Mesodermal cell (in vitro differentiated cells): ENCODE results near the gene TCF12.
A peak's percentile ranks its signal among the peaks of the same experiment; 100 is the strongest.
"Not testable (repeated sequence)": the region's sequence is repeated elsewhere in the genome, so short reads cannot be mapped to it uniquely, and the experiment has no call there.

Source experiments
- H3K27ac ChIP-seq: 2 replicates; pipeline ENCODE4 v1.7.0; 2013; ENCODE audit warnings: mild to moderate bottlenecking, low read depth, low read length, moderate library complexity; ENCODE audit not compliant: severe bottlenecking
- H3K36me3 ChIP-seq: 2 replicates; pipeline ENCODE4 v1.7.1; 2013; ENCODE audit warnings: mild to moderate bottlenecking, low read length, moderate library complexity; ENCODE audit not compliant: control insufficient read depth, insufficient read depth
- H3K4me1 ChIP-seq: one replicate; pipeline ENCODE4 v1.7.1; 2013; ENCODE audit warnings: mild to moderate bottlenecking, low read length; ENCODE audit not compliant: insufficient read depth, control insufficient read depth, poor library complexity, severe bottlenecking
- H3K4me3 ChIP-seq: 2 replicates; pipeline ENCODE4 v1.7.0; 2013; ENCODE audit warnings: low read length, control low read depth, mild to moderate bottlenecking; ENCODE audit not compliant: insufficient read depth, poor library complexity, severe bottlenecking; ENCODE audit errors: extremely low read depth
- H3K9me3 ChIP-seq: 2 replicates; pipeline ENCODE4 v1.7.1; 2013; ENCODE audit warnings: mild to moderate bottlenecking, low read length, moderate library complexity; ENCODE audit not compliant: control insufficient read depth
- WGBS, 2 experiments: methylation state at CpG; one replicate each; pipeline ENCODE4 v1.1.5; 2013; ENCODE audit warnings: missing lambda C conversion rate in 2 of 2; ENCODE audit not compliant: insufficient coverage in 2 of 2; 5-methylcytosine and 5-hydroxymethylcytosine counted together

Gene TCF12

GRCh38 chr15:56944485-56944884 lies 26.0 kb downstream of the TCF12 start:
- no CpG with 5 or more reads among the region's 1 CpG for WGBS, 2 experiments
- Histone ChIP-seq H3K4me1 (peaks cover 4% of the 10 kb centered on the region), H3K9me3 (peaks cover 6% of the 10 kb centered on the region), H3K27ac (no peak overlapping the region), H3K4me3 (no peak overlapping the region), H3K36me3 (peaks cover 5% of the 10 kb centered on the region)

GRCh38 chr15:56946150-56946549 lies 27.7 kb downstream of the TCF12 start:
- 90 to 94% methylated on average over 2 of the region's 3 CpGs for WGBS, 2 experiments
- peaks cover 5% of the 10 kb centered on the region for H3K36me3 ChIP-seq
- H3K4me3 ChIP-seq: no peak overlapping the region
- H3K4me1 ChIP-seq: peaks cover 4% of the 10 kb centered on the region
- peaks cover 6% of the 10 kb centered on the region for H3K9me3 ChIP-seq
- H3K27ac ChIP-seq: no peak overlapping the region

DNA sequence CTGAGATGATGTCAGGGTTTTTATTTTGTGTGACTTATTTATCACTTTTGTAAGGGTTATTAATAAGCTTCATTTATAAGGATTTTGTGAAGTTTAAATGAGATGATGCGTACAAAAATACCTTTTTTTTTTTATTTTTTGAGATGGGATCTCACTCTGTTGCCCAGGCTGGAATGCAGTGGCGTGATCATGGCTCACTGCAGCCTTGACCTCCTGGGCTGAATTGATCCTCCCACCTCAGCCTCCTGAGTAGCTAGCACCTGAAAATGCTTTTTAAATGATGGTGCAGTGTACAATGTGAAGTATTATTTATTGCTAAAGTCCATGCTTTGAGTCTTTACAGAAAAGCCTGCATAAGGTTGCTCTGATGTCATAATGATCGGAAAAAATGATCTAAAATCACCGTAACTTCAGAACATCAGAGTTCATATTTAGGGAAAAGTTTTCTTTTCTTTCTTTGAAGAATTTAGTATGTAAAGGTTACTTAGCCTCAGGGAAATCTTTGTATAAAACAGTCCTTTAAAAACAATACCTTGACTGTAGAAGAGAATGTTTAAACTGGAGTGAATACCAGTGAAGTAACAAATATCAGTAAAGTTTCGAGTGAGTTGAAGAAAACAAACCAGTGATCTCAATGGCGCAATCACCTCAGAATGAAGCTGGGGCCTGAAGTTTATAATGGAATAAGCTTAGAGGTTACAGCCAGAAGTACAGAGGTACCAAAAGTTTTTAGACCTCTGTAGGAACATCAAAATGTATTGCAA lies 29.7 kb downstream of the TCF12 start:
- H3K36me3 ChIP-seq: peaks cover 11% of the 10 kb centered on the region
- WGBS, 2 experiments: 87 to 95% methylated on average over 3 to 5 of the region's 6 CpGs
- H3K27ac ChIP-seq: peak overlapping the region; percentile 6
- no peak overlapping the region for H3K4me3 ChIP-seq
- H3K4me1 ChIP-seq: peaks cover 4% of the 10 kb centered on the region
- H3K9me3 ChIP-seq: peaks cover 6% of the 10 kb centered on the region

GRCh38 chr15:56948764-56949101 lies 30.3 kb downstream of the TCF12 start:
- peaks cover 4% of the 10 kb centered on the region for H3K4me1 ChIP-seq
- H3K27ac ChIP-seq: peak overlapping the region; percentile 6
- 100% methylated on average over 1 of the region's 1 CpG; no CpG with 5 or more reads in 1 of the 2 experiments for WGBS, 2 experiments
- peaks cover 6% of the 10 kb centered on the region for H3K9me3 ChIP-seq
- H3K4me3 ChIP-seq: no peak overlapping the region
- peaks cover 11% of the 10 kb centered on the region for H3K36me3 ChIP-seq

DNA sequence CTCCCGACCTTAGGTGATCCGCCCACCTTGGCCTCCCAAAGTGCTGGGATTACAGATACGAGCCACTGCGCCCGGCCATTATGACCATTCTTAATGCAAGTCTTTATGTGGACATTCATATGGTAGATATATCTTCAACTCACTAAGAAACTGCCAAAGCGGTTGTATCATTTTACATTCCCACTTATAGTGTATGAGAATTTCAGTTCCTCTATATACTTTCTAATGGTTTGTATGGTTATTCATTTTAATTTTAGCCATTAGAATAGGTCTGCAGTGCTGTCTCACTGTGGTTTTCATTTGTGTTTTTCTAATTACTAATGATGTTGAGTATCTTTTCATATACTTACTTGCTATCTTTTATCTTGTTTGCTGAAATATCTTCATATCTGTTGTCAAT lies 32.5 kb downstream of the TCF12 start:
- Histone ChIP-seq H3K9me3 (peaks cover 2% of the 10 kb centered on the region), H3K36me3 (peaks cover 6% of the 10 kb centered on the region), H3K4me3 (no peak overlapping the region), H3K27ac (no peak overlapping the region), H3K4me1 (peaks cover 4% of the 10 kb centered on the region)
- WGBS, 2 experiments: no CpG with 5 or more reads among the region's 6 CpGs

DNA sequence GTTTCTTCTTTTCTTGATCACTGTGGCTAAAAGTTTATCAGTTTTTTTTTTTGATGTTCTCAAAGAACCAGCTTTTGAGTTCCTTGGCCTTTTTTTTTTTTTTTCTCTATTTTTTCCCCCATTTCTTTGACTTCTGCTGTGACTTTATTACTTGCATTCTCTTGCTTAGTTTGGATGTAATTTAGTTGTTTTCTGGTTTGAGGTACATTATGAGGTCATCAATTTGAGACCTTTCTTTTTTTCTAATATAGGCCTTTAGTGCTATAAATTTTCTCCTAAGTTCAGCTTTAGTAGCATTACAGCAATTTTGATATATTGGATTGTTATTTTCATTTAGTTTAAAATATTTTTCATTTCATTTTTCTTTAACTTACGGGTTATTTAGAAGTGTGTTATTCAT lies 35.3 kb downstream of the TCF12 start:
- Histone ChIP-seq H3K4me3 (no peak overlapping the region), H3K9me3 (no peaks in the 10 kb centered on the region), H3K4me1 (peaks cover 17% of the 10 kb centered on the region), H3K27ac (no peak overlapping the region), H3K36me3 (peaks cover 6% of the 10 kb centered on the region)
- WGBS, 2 experiments: no CpG with 5 or more reads among the region's 1 CpG

GRCh38 chr15:56955011-56955410 lies 36.6 kb downstream of the TCF12 start:
- H3K36me3 ChIP-seq, H3K9me3 ChIP-seq, H3K27ac ChIP-seq, H3K4me3 ChIP-seq: not testable (repeated sequence)
- 83 to 100% methylated on average over 1 of the region's 5 CpGs for WGBS, 2 experiments
- H3K4me1 ChIP-seq: peaks cover 21% of the 10 kb centered on the region

DNA sequence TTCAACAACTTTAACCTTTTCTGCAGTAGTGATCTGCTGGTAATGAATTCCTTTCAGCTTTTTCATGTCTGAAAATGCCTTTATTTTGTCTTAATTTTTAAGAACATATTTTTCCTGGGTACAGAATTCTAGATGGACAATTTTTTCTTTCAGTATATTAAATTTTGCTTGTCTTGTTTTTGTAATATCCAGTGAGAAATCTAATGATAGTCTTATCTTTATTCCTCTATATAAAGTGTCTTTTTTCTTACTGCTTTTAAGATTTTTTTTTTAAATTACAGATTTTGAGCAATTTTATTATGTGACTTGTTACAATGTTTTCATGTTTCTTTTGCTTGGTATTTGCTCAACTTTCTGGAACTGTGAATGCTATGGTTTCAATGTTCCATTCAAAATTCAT lies 38.1 kb downstream of the TCF12 start:
- Histone ChIP-seq H3K27ac (no peak overlapping the region), H3K36me3 (peaks cover 4% of the 10 kb centered on the region), H3K4me1 (peaks cover 21% of the 10 kb centered on the region), H3K4me3 (no peak overlapping the region), H3K9me3 (no peaks in the 10 kb centered on the region)

DNA sequence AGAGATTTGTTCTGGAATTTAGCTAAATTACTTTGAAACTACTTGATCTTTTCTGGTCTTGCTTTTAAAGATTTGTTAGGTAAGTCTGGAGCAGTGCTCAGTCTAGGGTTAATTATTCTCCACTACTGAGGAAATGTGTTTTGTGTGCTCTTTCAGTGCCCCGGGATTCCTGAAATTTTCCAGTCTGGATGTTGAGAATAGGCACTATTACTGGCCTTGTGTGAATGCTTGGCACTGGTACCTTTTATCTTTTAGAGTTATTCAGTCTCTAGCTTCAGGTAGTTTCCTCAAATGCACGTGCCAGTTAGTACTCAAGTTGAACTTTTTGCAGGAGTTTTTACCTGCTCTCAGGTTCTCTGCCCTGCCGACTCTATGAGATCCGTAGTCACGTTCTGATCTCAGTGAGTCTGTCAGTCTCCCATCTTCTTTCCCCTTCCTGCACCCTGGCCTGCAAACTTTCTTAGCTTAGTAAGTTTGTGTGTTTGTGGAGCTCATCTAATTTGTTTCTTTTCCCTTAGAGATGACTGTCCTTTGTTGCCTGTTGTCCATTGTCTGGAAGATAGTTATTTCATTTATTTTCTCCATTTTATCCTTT lies 39.5 kb downstream of the TCF12 start:
- 31 to 41% methylated on average over 2 to 4 of the region's 5 CpGs for WGBS, 2 experiments
- no peaks in the 10 kb centered on the region for H3K36me3 ChIP-seq
- H3K4me3 ChIP-seq: no peak overlapping the region
- peak overlapping the region; percentile 77 for H3K27ac ChIP-seq
- H3K4me1 ChIP-seq: peaks cover 27% of the 10 kb centered on the region
- H3K9me3 ChIP-seq: no peaks in the 10 kb centered on the region

DNA sequence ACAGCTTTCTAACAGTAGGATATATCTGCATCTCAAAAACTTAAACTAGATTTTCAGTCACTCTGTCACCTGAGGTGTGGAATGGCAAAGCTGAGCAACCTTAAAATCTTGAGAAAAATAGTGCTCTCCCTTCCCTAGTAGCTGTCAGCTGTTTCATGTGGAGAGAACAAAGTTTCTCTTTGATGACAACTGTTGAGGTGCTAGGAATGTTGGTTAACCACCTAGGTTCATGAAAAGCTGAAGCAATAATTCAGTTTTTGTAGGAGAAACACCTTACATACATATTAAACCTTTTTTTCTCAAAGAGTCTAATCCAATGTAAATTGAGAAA lies 40.8 kb downstream of the TCF12 start:
- Histone ChIP-seq H3K4me1 (peaks cover 36% of the 10 kb centered on the region), H3K27ac (no peak overlapping the region), H3K9me3 (no peaks in the 10 kb centered on the region), H3K36me3 (no peaks in the 10 kb centered on the region), H3K4me3 (no peak overlapping the region)

GRCh38 chr15:56960116-56960515 lies 41.7 kb downstream of the TCF12 start:
- H3K27ac ChIP-seq: no peak overlapping the region
- H3K9me3 ChIP-seq: no peaks in the 10 kb centered on the region
- H3K4me1 ChIP-seq: peaks cover 36% of the 10 kb centered on the region
- WGBS, 2 experiments: 86 to 100% methylated on average over 1 of the region's 2 CpGs
- no peak overlapping the region for H3K4me3 ChIP-seq
- no peaks in the 10 kb centered on the region for H3K36me3 ChIP-seq
